GM19455 (cell line): ENCODE measurements around the gene COQ3.
"Not testable (repeated sequence)": the region's sequence is repeated elsewhere in the genome, so short reads cannot be mapped to it uniquely, and the experiment has no call there.

ENCODE experiments used
- ATAC-seq: cut with Tn5 transposase; IDR thresholded peaks from one replicate; pipeline ENCODE4 v1.9.1; 2021; ENCODE audit not compliant: unreplicated experiment

The COQ3 gene

DNA sequence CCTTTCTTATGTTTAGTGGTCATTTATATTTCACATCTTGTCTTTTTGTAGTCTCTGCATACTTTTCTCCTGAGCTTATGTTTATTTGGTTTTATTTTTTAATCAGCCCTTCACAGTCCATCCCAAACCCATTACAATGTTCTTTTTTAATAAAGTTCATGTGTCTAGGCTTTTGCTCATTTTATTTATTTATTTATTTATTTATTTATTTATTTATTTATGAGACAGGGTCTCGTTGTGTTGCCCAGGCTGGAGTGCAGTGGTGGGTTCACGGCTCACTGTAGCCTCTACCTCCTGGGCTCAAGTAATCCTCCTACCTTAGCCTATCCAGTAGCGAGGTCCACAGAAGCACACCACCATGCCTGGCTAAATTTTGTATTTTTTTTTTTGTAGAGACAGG, 3.1 kb downstream of the COQ3 start:
- ATAC-seq: no peak

- ATAC-seq: no peak
These were observed 9.5 kb downstream of the COQ3 start for GRCh38 chr6:99384507-99384906.

DNA sequence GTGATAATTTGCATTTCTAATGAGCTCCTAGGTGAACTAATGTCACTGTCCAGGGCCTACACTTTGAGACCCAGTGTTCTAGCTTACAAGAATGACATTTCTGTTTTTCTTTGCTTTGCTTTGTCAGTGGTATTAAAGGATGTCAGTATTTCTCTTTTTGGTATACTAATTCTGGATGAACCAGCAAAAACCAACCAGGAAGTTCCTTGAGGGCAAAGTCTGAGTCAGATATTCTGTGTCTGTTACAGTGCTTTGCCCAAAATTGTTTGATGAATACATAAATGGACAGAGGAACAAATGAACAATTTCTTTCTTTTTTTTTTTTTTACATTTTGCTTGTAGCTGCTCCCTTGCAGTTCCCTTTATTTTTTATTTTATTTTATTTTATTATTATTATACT, 15.4 kb downstream of the COQ3 start:
- no peak for ATAC-seq

DNA sequence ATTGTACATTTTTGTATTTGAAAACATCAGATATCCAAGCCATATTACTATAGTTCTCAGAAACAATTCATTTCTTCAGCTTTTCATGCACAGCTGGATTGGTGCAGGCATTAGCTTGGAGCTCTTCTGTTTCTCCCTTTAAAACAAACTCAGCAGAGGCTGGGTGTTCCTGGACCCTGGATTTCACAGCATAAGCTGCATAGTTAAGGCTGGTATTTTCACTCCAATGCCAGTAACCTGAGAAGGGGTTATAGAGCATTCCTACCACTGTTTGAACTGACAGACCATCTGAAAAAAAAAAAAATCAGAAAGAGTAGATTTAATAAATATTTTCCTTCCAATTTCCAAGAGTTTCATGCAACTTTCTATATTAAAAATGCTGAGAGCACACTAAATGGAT, 24.5 kb downstream of the COQ3 start:
- ATAC-seq: no peak

- ATAC-seq: no peak
These were observed 27.1 kb downstream of the COQ3 start for GRCh38 chr6:99366852-99367251.

DNA sequence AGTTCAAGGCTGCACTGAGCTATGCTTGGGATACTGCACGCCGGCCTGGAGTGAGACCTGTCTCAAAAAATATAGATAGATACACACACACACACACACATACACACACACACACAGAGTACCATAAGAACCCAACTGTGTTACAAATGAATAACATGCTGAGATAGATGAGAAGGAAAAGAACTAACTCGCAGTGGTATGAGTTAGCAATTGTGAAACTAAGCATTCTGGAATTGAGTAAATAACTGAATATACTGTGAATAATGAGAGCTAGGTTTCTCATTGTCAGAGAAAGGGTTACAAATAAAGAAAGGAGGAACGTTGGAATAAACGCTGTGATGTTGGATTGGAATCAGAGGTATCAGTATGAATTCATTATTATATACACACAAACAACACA, 30.0 kb downstream of the COQ3 start:
- peak; percentile 94 for ATAC-seq

DNA sequence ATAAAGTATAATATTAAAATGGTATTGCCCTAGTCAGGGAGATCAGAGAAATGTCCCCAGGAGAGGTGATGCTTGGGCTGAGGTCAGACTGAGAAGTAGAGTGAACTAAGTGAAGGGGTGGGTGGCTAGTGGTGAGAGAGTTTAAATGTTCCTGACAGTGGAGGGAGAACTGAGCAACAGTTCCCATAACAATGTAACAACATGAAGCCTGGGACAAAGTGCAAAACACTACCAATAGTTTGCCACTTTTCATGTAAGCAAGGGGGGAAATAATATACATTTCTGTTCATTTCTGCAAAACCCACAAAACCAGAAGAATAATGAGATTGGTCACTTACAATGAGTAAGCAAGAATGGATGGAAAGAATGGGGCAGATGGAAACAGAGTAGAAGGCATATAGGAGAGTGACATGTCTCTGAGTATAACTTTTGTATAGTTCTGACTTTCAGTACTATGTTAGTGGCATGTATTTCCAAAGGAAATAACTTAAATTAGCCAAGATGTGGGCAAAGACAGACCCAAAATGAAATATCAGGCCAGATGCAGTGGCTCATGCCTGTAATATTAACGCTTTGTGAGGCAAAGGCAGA, 31.2 kb downstream of the COQ3 start:
- ATAC-seq: no peak

- ATAC-seq: no peak
These were observed 34.2 kb downstream of the COQ3 start for GRCh38 chr6:99359800-99360199.

- ATAC-seq: no peak
These were observed 37.4 kb downstream of the COQ3 start for GRCh38 chr6:99356641-99357040.

- ATAC-seq: no peak
These were observed 39.0 kb downstream of the COQ3 start for GRCh38 chr6:99354983-99355382.

GRCh38 chr6:99353126-99353525, 40.9 kb downstream of the COQ3 start:
- no peak for ATAC-seq

DNA sequence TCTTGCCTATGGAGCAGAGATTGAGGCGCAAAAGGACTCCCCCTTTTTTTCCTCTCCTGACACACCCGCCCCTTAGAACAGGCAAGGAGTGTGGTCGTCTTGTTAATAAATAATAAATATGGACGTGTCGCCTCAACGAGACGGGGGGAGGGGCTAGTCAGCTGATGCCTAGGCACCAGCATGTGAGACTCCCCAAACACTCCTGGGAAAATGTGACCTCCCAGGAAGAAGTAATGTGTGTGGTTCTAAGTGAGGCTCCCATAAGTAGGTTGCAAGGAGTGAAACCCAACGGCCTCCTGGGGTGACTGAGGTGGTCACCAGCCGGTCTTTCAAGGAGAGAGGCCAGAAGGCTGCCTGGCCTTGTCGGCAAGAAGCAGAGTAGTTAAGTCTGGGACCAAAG, 43.4 kb downstream of the COQ3 start:
- ATAC-seq: no peak

DNA sequence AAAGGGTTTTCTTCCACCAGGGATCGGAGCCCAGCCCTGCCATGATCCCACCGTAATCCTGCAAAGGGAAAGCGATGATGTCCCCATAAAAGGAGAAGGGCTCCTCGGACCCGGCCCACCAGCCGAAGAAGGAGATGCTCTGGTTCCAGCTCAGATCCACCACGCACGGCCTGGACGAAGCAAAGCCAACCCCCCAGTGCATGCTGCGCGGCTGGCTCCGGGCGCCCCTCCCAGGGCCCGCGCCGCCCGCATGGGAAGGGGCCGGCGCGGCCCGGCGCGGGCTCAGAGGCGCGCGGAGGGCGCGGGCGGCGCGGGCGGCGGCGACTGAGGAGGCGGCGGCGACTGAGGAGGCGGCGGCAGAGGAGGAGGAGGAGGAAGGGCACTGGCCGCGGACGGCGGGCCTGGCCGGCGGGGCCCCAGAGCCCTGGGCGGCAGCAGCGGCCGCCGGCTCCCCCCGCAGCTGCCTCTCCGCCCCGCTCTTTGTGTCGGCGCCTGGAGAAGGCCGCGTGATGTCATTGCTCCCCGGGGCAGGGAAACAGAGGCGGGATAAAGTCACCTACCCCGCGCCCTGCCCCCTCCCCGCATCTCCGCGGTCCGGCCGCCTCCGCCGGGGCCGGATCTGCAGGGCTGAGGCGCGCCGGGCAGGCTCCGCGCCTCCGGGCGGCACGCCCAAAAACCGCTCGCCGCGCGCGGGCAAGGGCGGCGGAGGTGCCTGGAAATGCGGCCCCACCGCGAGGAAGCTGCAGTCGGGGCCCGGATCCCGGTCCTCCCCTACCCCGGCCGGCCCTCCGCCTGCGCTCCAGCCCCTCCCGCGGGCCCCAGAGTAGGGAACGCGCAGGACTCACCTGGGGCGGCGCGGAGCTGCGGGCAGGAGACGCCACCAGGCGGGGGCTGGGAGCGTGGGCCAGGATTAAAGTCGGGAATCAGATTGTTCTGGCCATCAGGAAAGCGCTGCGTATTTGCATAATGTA, 44.5 kb downstream of the COQ3 start, which contains the start of gene FAXC:
FAXC (minus strand) TSS at position 504 of the 971 bp plus-strand sequence; CDS start at position 202, 302 bp downstream.
- peak; percentile 59 for ATAC-seq

- no peak for ATAC-seq
These were observed 45.5 kb downstream of the COQ3 start for GRCh38 chr6:99348288-99349170.

DNA sequence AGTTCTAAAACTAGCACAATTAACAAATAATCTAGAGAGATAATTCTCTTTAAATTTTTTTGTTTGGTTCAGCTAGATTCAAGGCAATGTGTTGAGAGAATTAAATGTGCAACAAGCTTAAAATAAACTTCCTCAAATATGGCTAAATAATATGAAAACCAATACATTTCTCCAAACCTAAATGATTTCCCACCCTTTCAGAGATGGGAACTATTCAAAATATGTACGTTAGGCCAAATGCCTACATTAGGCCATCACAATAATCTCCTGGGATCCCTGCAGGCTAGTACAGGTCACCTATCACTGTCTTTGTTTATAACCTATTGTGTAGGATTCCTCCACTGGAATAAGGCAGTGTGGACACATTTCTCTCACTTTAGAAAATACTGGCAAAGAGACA, 46.2 kb downstream of the COQ3 start:
- no peak for ATAC-seq

GRCh38 chr6:99346595-99346994, 47.4 kb downstream of the COQ3 start:
- ATAC-seq: no peak

DNA sequence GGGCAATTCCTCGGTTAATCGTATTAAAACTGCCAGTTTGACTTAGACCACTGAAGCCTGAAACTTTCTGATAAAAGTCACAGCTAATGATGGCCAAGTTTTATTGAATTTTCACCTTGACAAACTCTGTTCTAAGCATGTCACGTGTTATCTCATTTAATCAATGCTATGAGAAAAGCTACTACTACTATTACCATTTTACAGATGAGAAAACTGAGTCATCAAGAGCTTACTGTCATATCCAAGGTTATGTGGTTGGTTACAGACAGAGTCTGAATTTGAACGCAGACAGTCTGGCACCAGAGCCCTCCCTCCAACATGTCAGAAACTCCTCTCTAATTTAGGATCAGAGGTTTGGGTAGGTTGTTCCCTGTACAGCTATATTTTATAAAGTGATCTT, 48.8 kb downstream of the COQ3 start:
- no peak for ATAC-seq

DNA sequence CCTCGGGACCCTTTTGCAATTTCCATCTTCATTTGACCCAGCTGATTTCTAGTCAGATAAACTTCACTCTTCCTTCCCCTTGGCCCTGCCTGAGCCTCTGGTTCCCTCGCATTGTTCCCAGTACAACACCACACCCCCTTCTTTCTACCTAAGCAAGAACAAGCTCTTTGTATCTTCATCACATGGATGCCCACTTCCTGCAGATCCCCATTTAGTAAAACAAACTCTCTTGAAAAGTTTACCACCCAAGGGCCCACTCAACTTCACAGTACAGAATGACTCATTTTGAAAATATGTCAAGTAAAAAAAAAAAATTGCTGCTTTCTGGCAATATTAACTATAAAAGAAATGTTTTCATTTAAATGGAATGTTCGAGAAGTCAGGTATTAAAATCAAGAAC, 49.7 kb downstream of the COQ3 start:
- ATAC-seq: no peak

GRCh38 chr6:99341862-99342455, 52.0 kb downstream of the COQ3 start:
- no peak for ATAC-seq

DNA sequence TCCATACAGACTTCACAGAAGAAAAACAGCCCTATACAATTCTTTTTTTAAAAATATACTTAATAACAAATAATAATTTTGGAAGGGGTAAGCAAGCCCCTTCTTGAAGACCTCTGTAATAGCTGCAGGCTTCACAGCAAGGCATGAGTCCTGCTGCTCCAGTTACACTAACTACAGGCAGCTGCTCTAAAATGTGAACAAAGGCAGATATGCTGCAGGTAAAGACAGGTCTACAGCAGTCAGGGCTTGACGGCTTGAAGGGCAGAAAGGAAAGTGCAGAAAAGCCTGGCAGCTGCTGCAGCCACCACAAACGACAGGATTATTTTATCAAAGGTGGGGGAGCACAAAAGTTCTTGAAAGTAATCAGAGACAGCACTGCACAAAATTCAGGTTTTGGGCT, 55.8 kb downstream of the COQ3 start:
- no peak for ATAC-seq

DNA sequence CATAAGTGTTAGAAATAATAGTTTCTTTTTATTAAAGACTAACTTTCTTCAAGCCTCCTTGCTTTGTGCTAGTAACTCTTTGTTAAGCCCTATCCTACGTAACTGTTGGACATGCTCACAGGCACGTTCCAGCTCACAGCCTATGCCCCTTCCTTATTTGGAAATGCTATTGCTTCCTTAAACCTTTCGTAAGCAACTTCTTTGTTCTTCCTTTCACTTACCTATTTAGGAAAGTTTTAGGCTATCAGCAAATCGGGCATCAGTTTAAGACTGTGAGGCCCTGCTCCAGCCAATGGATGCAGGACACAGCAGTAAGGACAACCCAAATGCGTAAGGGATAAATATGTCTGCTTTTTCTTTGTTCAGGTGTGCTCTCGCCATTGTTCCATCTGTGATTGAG, 58.7 kb downstream of the COQ3 start:
- ATAC-seq: not testable (repeated sequence)
